HCT116 (cell line): ENCODE results near the gene SCFD2. TPM values are rescaled to one million over a fixed set of nuclear protein-coding genes. Genes with fewer than 3 reads are reported as not detected.

ENCODE experiments used
- ATAC-seq: fragments of 200-7000 bp; cut with Tn5 transposase; 2 replicates; pipeline ENCODE4 v1.9.1; 2020; ENCODE audit warnings: mild to moderate bottlenecking, moderate library complexity
- BruUV-seq: library from RNA; stranded (reverse); fragments of 400-500 nt; replicated peaks from 2 replicates; lab custom pipeline; 2021; lab: Mats Ljungman, UMichigan
- CTCF ChIA-PET: fragments of 300-600 bp; sonication (Branson Sonifier 250); formaldehyde crosslinking; loops from one replicate; lab custom pipeline; 2021; ENCODE audit warnings: antibody characterized with exemption; lab: Charles Lee
- POLR2A ChIA-PET: fragments of 300-600, 350-600 bp; sonication (Branson Sonifier 250); formaldehyde crosslinking; loops from one replicate; lab custom pipeline; 2021; ENCODE audit warnings: antibody characterized with exemption; lab: Charles Lee
- RAD21 ChIA-PET, 2 experiments: fragments of 300-600 bp; sonication (Branson Sonifier 250); formaldehyde crosslinking; loops; one replicate each; lab custom pipeline; 2023; ENCODE audit warnings: low total read pairs in 2 of 2; ENCODE audit not compliant: uncharacterized antibody in 2 of 2, unreplicated experiment in 2 of 2, low non-redundant PET in 1 of 2; lab: Charles Lee
- DNase-seq: peaks from one replicate; pipeline ENCODE4 v3.0.0-alpha.2; 2010; ENCODE audit warnings: low read depth, low spot score
- H2AFZ ChIP-seq: fragments of 200-600 bp; shearing (Covaris generic), sonication (generic); 2 replicates; pipeline ENCODE4 v1.6.1; 2017; ENCODE audit warnings: low read depth, mixed run types, mixed read lengths, antibody characterized with exemption, low read length; ENCODE audit not compliant: poor library complexity, severe bottlenecking
- H3K27ac ChIP-seq: 2 replicates; pipeline ENCODE4 v1.5.1; 2012; ENCODE audit warnings: low read depth, low read length
- H3K27me3 ChIP-seq: fragments of 200-600 bp; sonication (generic); 2 replicates; pipeline ENCODE4 v1.6.1; 2016; ENCODE audit warnings: mixed run types, low read length, mixed read lengths; ENCODE audit not compliant: insufficient read depth
- H3K36me3 ChIP-seq, 2 experiments: fragments of 200-500 bp in 1 of 2; fragments of 200-600 bp in 1 of 2; sonication (Bioruptor generic) in 1 of 2; sonication (generic) in 1 of 2; 2 replicates each; pipeline versions ENCODE4 v1.5.1 to v1.6.1; 2014 to 2016; ENCODE audit warnings: low read length in 2 of 2, inconsistent platforms in 1 of 2, mixed read lengths in 1 of 2, mixed run types in 1 of 2; ENCODE audit not compliant: insufficient read depth in 2 of 2, control insufficient read depth in 1 of 2
- H3K4me1 ChIP-seq, 2 experiments: fragments of 200-600 bp in 1 of 2; sonication (generic) in 1 of 2; 2 replicates each; pipeline versions ENCODE4 v1.5.1 to v1.6.1; 2012 to 2017; ENCODE audit warnings: low read length in 2 of 2, inconsistent platforms in 1 of 2, mild to moderate bottlenecking in 1 of 2, mixed read lengths in 1 of 2, mixed run types in 1 of 2, moderate library complexity in 1 of 2; ENCODE audit not compliant: insufficient read depth in 2 of 2, control insufficient read depth in 1 of 2
- H3K4me2 ChIP-seq: fragments of 200-600 bp; sonication (generic); 2 replicates; pipeline ENCODE4 v1.6.1; 2017; ENCODE audit warnings: mixed run types, low read length, mixed read lengths
- H3K4me3 ChIP-seq, 2 experiments: fragments of 200-600 bp in 1 of 2; sonication (generic) in 1 of 2; replicated peaks in 1 of 2; 2 replicates each; pipeline ENCODE4 v1.5.1; 2011 to 2016; ENCODE audit warnings: low read length in 2 of 2, control low read depth in 1 of 2, low read depth in 1 of 2, mild to moderate bottlenecking in 1 of 2, mixed read lengths in 1 of 2, mixed run types in 1 of 2
- H3K79me2 ChIP-seq: fragments of 200-600 bp; sonication (generic); 2 replicates; pipeline ENCODE4 v1.6.1; 2017; ENCODE audit warnings: mild to moderate bottlenecking, mixed run types, low read length, moderate library complexity, mixed read lengths; ENCODE audit not compliant: insufficient read depth
- H3K9ac ChIP-seq: fragments of 200-600 bp; sonication (generic); 2 replicates; pipeline ENCODE4 v1.6.1; 2016; ENCODE audit warnings: low read length, mixed read lengths
- H3K9me2 ChIP-seq: fragments of 200-600 bp; sonication (generic), shearing (Covaris generic); 2 replicates; pipeline ENCODE4 v1.6.1; 2017; ENCODE audit warnings: mixed run types, mild to moderate bottlenecking, moderate library complexity; ENCODE audit not compliant: insufficient read depth
- H3K9me3 ChIP-seq, 2 experiments: fragments of 200-500 bp in 1 of 2; fragments of 200-600 bp in 1 of 2; sonication (Bioruptor generic) in 1 of 2; sonication (generic) in 1 of 2; 2 replicates each; pipeline ENCODE4 v1.6.1; 2014 to 2017; ENCODE audit warnings: low read length in 2 of 2, mixed read lengths in 2 of 2, inconsistent platforms in 1 of 2, low read depth in 1 of 2, mild to moderate bottlenecking in 1 of 2, mixed run types in 1 of 2, moderate library complexity in 1 of 2; ENCODE audit not compliant: control insufficient read depth in 1 of 2, insufficient read depth in 1 of 2
- H4K20me1 ChIP-seq: fragments of 200-600 bp; sonication (generic), shearing (Covaris generic); 2 replicates; pipeline ENCODE4 v1.6.1; 2017; ENCODE audit warnings: mixed run types, mild to moderate bottlenecking, moderate library complexity; ENCODE audit not compliant: insufficient read depth
- EGR1 ChIP-seq: IDR thresholded peaks from 2 replicates; pipeline ENCODE4 v1.6.1; 2012; ENCODE audit warnings: low read depth
- ELF1 ChIP-seq: IDR thresholded peaks from 2 replicates; pipeline ENCODE4 v1.6.1; 2012; ENCODE audit warnings: low read depth, borderline replicate concordance
- EZH2 ChIP-seq: fragments of 200-600 bp; sonication (generic); IDR thresholded peaks from 2 replicates; pipeline ENCODE4 v1.6.1; 2017; ENCODE audit warnings: antibody characterized with exemption, mixed run types
- FOSL1 ChIP-seq: IDR thresholded peaks from 2 replicates; pipeline ENCODE4 v1.6.1; 2012; ENCODE audit warnings: low read depth
- POLR2A ChIP-seq: IDR thresholded peaks from 2 replicates; pipeline ENCODE4 v1.7.0; 2011; ENCODE audit warnings: borderline replicate concordance; ENCODE audit not compliant: insufficient read depth, insufficient read length; ENCODE audit errors: extremely low read depth
- POLR2AphosphoS5 ChIP-seq: IDR thresholded peaks from 2 replicates; pipeline ENCODE4 v1.6.1; 2011; ENCODE audit warnings: mild to moderate bottlenecking, low read depth, low read length, moderate library complexity
- RAD21 ChIP-seq: IDR thresholded peaks from 2 replicates; pipeline ENCODE4 v1.6.1; 2012; ENCODE audit warnings: low read depth, mild to moderate bottlenecking
- SIN3A ChIP-seq: IDR thresholded peaks from 2 replicates; pipeline ENCODE4 v1.6.1; 2012; ENCODE audit warnings: low read depth
- SP1 ChIP-seq: IDR thresholded peaks from 2 replicates; pipeline ENCODE4 v1.6.1; 2012; ENCODE audit warnings: low read depth
- SRF ChIP-seq: IDR thresholded peaks from 2 replicates; pipeline ENCODE4 v1.6.1; 2012; ENCODE audit warnings: low read depth
- TCF7L2 ChIP-seq: IDR thresholded peaks from 2 replicates; pipeline ENCODE4 v1.7.0; 2011; ENCODE audit warnings: borderline replicate concordance, inconsistent platforms; ENCODE audit not compliant: insufficient read depth, insufficient read length; ENCODE audit errors: extremely low read depth
- YY1 ChIP-seq: IDR thresholded peaks from 2 replicates; pipeline ENCODE4 v1.6.1; 2011; ENCODE audit warnings: low read length, low read depth, moderate library complexity, mild to moderate bottlenecking; ENCODE audit not compliant: insufficient replicate concordance; ENCODE audit errors: extremely low read depth
- ZFX ChIP-seq: fragments of 450-650 bp; IDR thresholded peaks from 2 replicates; pipeline ENCODE4 v1.6.1; 2017
- intact Hi-C: fragments of 100-400 bp; cut with micrococcal nuclease; formaldehyde crosslinking; loops from 2 replicates; pipeline ENCODE4 v1.10.0; 2022
- total RNA-seq: library from RNA; stranded (reverse); gene quantifications from one replicate; pipeline ENCODE4 v1.2.1, GENCODE V29; 2021; ENCODE audit not compliant: unreplicated experiment
- TF ChIP-seq, protein P1 (sequence below): IDR thresholded peaks from 2 replicates; pipeline ENCODE4 v1.6.1; 2012
- TF ChIP-seq, protein P2 (sequence below): IDR thresholded peaks from 2 replicates; pipeline ENCODE4 v1.6.1; 2011; ENCODE audit warnings: mild to moderate bottlenecking, low read length, moderate library complexity; ENCODE audit not compliant: insufficient replicate concordance; ENCODE audit errors: extremely low read depth
- TF ChIP-seq, protein P3 (sequence below): IDR thresholded peaks from 2 replicates; pipeline ENCODE4 v1.6.1; 2012; ENCODE audit warnings: low read depth

Gene SCFD2
- total RNA-seq, 1 experiment from 2014 or later = 13.6 TPM

DNA sequence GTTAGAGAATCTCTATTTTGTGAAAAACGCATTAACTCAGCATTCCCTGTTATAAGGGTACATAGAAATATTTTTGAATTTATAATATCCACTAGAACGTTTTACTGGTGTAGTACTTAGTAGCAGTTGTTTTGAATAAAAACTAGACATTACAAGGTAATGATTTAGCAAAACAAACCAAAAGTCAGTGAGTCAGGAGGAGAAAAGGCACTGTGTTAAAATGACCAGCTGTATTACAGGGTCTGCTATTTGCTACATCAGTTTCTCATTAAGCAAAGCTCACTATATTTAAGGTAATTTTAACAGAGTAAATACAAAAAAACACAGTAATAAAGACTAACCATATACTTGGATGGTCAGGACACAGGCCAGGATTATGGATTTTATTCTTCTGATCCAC, 351.0 kb downstream of the SCFD2 start:
- Histone ChIP-seq H3K9me3 (no peaks in the 10 kb centered on the region), H3K4me1 (peaks cover 0 to 5% of the 10 kb centered on the region in 2 experiments; a peak in 2 of 4 replicates), H3K9me2 (no peaks in the 10 kb centered on the region), H3K79me2 (no peaks in the 10 kb centered on the region), H3K9ac (no peak overlapping the region), H3K36me3 (no peaks in the 10 kb centered on the region), H2AFZ (no peak overlapping the region), H3K4me2 (no peak overlapping the region), H3K4me3 (no peak overlapping the region), H3K27me3 (no peaks in the 10 kb centered on the region), H3K27ac (no peak overlapping the region), H4K20me1 (no peaks in the 10 kb centered on the region)
- no TSS peak for BruUV-seq
- DNase-seq (no peak), ATAC-seq (no peak)
- RAD21 ChIA-PET = no interaction called here
- CTCF ChIA-PET = interaction anchor here (2.2 to 2.9 kb wide), 2 partner anchors 790 to 1219 kb away, joined by 5 to 49 read pairs; no protein-coding TSS in a partner anchor
- no peak for TF ChIP-seq YY1
- no peak for TF ChIP-seq RAD21
- TF ChIP-seq EZH2 = no peak
- TF ChIP-seq, protein P1, sequence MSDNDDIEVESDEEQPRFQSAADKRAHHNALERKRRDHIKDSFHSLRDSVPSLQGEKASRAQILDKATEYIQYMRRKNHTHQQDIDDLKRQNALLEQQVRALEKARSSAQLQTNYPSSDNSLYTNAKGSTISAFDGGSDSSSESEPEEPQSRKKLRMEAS = no peak
- TF ChIP-seq ZFX = no peak
- TF ChIP-seq SIN3A = no peak
- no peak for TF ChIP-seq POLR2AphosphoS5
- TF ChIP-seq, protein P2, sequence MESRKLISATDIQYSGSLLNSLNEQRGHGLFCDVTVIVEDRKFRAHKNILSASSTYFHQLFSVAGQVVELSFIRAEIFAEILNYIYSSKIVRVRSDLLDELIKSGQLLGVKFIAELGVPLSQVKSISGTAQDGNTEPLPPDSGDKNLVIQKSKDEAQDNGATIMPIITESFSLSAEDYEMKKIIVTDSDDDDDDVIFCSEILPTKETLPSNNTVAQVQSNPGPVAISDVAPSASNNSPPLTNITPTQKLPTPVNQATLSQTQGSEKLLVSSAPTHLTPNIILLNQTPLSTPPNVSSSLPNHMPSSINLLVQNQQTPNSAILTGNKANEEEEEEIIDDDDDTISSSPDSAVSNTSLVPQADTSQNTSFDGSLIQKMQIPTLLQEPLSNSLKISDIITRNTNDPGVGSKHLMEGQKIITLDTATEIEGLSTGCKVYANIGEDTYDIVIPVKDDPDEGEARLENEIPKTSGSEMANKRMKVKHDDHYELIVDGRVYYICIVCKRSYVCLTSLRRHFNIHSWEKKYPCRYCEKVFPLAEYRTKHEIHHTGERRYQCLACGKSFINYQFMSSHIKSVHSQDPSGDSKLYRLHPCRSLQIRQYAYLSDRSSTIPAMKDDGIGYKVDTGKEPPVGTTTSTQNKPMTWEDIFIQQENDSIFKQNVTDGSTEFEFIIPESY = no peak
- no peak for TF ChIP-seq SRF
- TF ChIP-seq EGR1 = no peak
- TF ChIP-seq SP1 = no peak
- TF ChIP-seq TCF7L2 = no peak
- TF ChIP-seq FOSL1 = no peak
- TF ChIP-seq ELF1 = no peak
- TF ChIP-seq, protein P3, sequence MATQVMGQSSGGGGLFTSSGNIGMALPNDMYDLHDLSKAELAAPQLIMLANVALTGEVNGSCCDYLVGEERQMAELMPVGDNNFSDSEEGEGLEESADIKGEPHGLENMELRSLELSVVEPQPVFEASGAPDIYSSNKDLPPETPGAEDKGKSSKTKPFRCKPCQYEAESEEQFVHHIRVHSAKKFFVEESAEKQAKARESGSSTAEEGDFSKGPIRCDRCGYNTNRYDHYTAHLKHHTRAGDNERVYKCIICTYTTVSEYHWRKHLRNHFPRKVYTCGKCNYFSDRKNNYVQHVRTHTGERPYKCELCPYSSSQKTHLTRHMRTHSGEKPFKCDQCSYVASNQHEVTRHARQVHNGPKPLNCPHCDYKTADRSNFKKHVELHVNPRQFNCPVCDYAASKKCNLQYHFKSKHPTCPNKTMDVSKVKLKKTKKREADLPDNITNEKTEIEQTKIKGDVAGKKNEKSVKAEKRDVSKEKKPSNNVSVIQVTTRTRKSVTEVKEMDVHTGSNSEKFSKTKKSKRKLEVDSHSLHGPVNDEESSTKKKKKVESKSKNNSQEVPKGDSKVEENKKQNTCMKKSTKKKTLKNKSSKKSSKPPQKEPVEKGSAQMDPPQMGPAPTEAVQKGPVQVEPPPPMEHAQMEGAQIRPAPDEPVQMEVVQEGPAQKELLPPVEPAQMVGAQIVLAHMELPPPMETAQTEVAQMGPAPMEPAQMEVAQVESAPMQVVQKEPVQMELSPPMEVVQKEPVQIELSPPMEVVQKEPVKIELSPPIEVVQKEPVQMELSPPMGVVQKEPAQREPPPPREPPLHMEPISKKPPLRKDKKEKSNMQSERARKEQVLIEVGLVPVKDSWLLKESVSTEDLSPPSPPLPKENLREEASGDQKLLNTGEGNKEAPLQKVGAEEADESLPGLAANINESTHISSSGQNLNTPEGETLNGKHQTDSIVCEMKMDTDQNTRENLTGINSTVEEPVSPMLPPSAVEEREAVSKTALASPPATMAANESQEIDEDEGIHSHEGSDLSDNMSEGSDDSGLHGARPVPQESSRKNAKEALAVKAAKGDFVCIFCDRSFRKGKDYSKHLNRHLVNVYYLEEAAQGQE = no peak
- TF ChIP-seq POLR2A = no peak
- intact Hi-C loops = loop anchor here (1.0 to 10.0 kb wide), 5 partner anchors 640 to 1218 kb away; no protein-coding TSS in a partner anchor
- POLR2A ChIA-PET = no interaction called here
